A673 (cell line): ENCODE data around the gene BCL2L12. TPM values are rescaled to one million over a fixed set of nuclear protein-coding genes. Genes with fewer than 3 reads are reported as not detected.
A peak's percentile ranks its signal among the peaks of the same experiment; 100 is the strongest.

Experiments
- BruUV-seq: library from RNA; stranded (reverse); fragments of 400-500 nt; replicated peaks from 2 replicates; lab custom pipeline; 2021; lab: Mats Ljungman, UMichigan
- CTCF ChIA-PET: fragments of 300-600 bp; sonication (Branson Sonifier 250); formaldehyde crosslinking; loops from one replicate; lab custom pipeline; 2022; ENCODE audit warnings: antibody characterized with exemption; lab: Charles Lee
- POLR2A ChIA-PET: fragments of 300-600 bp; sonication (Branson Sonifier 250); formaldehyde crosslinking; loops from one replicate; lab custom pipeline; 2022; ENCODE audit warnings: antibody characterized with exemption; ENCODE audit not compliant: low non-redundant PET; lab: Charles Lee
- DNase-seq: peaks from one replicate; pipeline ENCODE4 v3.0.0-alpha.2; 2015; ENCODE audit warnings: low spot score
- H3K27ac ChIP-seq: fragments of 200-600 bp; sonication (generic); 2 replicates; pipeline ENCODE4 v1.5.1; 2016; ENCODE audit warnings: mixed run types, low read depth, mild to moderate bottlenecking, mixed read lengths, antibody characterized with exemption, low read length; ENCODE audit not compliant: poor library complexity, severe bottlenecking
- H3K27me3 ChIP-seq: fragments of 200-600 bp; sonication (generic); replicated peaks from 2 replicates; pipeline ENCODE4 v1.6.1; 2017; ENCODE audit warnings: mixed run types, low read depth, mild to moderate bottlenecking, mixed read lengths, antibody characterized with exemption, low read length; ENCODE audit not compliant: insufficient read depth, poor library complexity
- H3K36me3 ChIP-seq: fragments of 200-600 bp; sonication (generic); 2 replicates; pipeline ENCODE4 v1.6.1; 2016; ENCODE audit warnings: mixed run types, mild to moderate bottlenecking, mixed read lengths, antibody characterized with exemption, low read length; ENCODE audit not compliant: insufficient read depth, poor library complexity, severe bottlenecking
- H3K4me1 ChIP-seq: fragments of 200-600 bp; sonication (generic); 2 replicates; pipeline ENCODE4 v1.6.1; 2017; ENCODE audit warnings: mixed run types, mild to moderate bottlenecking, mixed read lengths, antibody characterized with exemption, low read length; ENCODE audit not compliant: insufficient read depth, poor library complexity, severe bottlenecking
- H3K4me3 ChIP-seq: fragments of 200-600 bp; sonication (generic); 2 replicates; pipeline ENCODE4 v1.5.1; 2016; ENCODE audit warnings: low read depth, mixed run types, mild to moderate bottlenecking, mixed read lengths, low read length; ENCODE audit not compliant: poor library complexity, severe bottlenecking
- H3K9me3 ChIP-seq: fragments of 200-600 bp; sonication (generic); 2 replicates; pipeline ENCODE4 v1.6.1; 2016; ENCODE audit warnings: mixed run types, low read depth, mild to moderate bottlenecking, mixed read lengths, antibody characterized with exemption, low read length; ENCODE audit not compliant: poor library complexity, severe bottlenecking
- CTCF ChIP-seq: fragments of 300-800, 200-600 bp; sonication (generic); conservative IDR thresholded peaks from 2 replicates; pipeline ENCODE4 v1.5.1; 2017; ENCODE audit warnings: low read depth, mild to moderate bottlenecking, antibody characterized with exemption, low read length, moderate library complexity, mixed read lengths
- EZH2 ChIP-seq: fragments of 200-600 bp; sonication (generic); IDR thresholded peaks from 2 replicates; pipeline ENCODE4 v1.6.1; 2017; ENCODE audit warnings: borderline replicate concordance, low read depth, mild to moderate bottlenecking, mixed read lengths, antibody characterized with exemption, low read length; ENCODE audit not compliant: poor library complexity, severe bottlenecking
- intact Hi-C: fragments of 100-400 bp; cut with micrococcal nuclease; formaldehyde crosslinking; loops from one replicate; pipeline ENCODE4 v1.10.0; 2022; ENCODE audit not compliant: unreplicated experiment
- total RNA-seq: library from RNA; stranded (reverse); gene quantifications from 2 replicates; pipeline ENCODE4 v1.2.3, GENCODE V29; 2021

BCL2L12 gene
- total RNA-seq, 1 experiment from 2014 or later = 99.1 TPM

- ChIA-PET POLR2A (no interaction called here), CTCF (no interaction called here)
- H3K27me3 ChIP-seq = no peaks in the 10 kb centered on the region
- TF ChIP-seq EZH2 (no peak), CTCF (no peak)
- no peaks in the 10 kb centered on the region for H3K4me1 ChIP-seq
- intact Hi-C loops = no loop called here
- no peak for DNase-seq
- H3K27ac ChIP-seq = no peak overlapping the region
- peaks cover 72% of the 10 kb centered on the region for H3K36me3 ChIP-seq
- BruUV-seq = no TSS peak
- H3K4me3 ChIP-seq = no peak overlapping the region
- no peaks in the 10 kb centered on the region for H3K9me3 ChIP-seq
Measured at GRCh38 chr19:49651029-49651819, 14.5 kb upstream of the BCL2L12 start.

- H3K4me3 ChIP-seq = no peak overlapping the region
- no peaks in the 10 kb centered on the region for H3K4me1 ChIP-seq
- no peaks in the 10 kb centered on the region for H3K9me3 ChIP-seq
- no peaks in the 10 kb centered on the region for H3K27me3 ChIP-seq
- CTCF ChIA-PET = no interaction called here
- intact Hi-C loops = no loop called here
- POLR2A ChIA-PET = no interaction called here
- BruUV-seq = no TSS peak
- H3K27ac ChIP-seq = no peak overlapping the region
- no peak for DNase-seq
- peaks cover 72% of the 10 kb centered on the region for H3K36me3 ChIP-seq
- TF ChIP-seq EZH2 (no peak), CTCF (no peak)
Measured at GRCh38 chr19:49651820-49652550, 13.7 kb upstream of the BCL2L12 start.

GRCh38 chr19:49652551-49653465 lies 12.9 kb upstream of the BCL2L12 start:
- no peak for DNase-seq
- Histone ChIP-seq H3K4me1 (no peaks in the 10 kb centered on the region), H3K36me3 (peaks cover 74% of the 10 kb centered on the region), H3K9me3 (no peaks in the 10 kb centered on the region), H3K27ac (no peak overlapping the region), H3K4me3 (no peak overlapping the region), H3K27me3 (no peaks in the 10 kb centered on the region)
- intact Hi-C loops = no loop called here
- ChIA-PET POLR2A (interaction anchor here (0.5 kb wide), 1 partner anchor 955 kb away, joined by 8 read pairs; no protein-coding TSS in a partner anchor), CTCF (no interaction called here)
- TSS peak; percentile 46 for BruUV-seq
- TF ChIP-seq EZH2 = no peak
- TF ChIP-seq CTCF = no peak
